ENCODE results near the gene NCK1. TPM values are rescaled to one million over a fixed set of nuclear protein-coding genes. Genes with fewer than 3 reads are reported as not detected.
A peak's percentile ranks its signal among the peaks of the same experiment; 100 is the strongest.
"Not testable (repeated sequence)": the region's sequence is repeated elsewhere in the genome, so short reads cannot be mapped to it uniquely, and the experiment has no call there.

The NCK1 gene
- total RNA-seq, 1 donor from 2014 or later: 54.0 TPM

DNA sequence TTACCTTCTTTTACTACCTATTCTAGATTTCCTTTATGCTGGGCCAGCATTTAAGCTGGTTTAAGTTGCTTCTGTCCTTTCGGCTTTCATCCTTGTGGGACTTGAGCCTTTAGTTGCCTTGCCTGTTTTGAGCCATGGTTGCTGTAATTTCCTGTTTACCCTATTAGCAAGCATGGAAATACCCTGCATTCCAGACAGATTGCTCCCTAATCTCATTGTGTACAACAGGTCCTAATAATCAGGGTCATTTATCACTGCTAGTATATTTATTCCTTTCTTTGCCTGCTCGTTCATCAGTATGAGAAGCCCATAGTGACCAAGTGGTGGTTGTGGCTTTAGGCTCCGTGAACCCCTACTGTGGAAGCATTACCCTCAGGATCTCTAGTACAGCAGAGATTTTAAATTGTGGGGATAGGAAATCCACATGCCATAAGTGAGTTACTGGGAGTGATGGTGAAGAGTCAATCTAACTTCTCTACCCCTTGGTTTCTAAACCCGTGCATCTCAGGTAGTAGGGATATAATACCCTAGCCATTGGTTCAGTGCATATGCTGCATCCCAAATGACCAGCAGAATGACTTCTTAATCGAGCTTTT is 31.9 kb downstream of the NCK1 start:
- H3K27ac ChIP-seq: peak overlapping the region; percentile 24
- TF ChIP-seq, protein P1, sequence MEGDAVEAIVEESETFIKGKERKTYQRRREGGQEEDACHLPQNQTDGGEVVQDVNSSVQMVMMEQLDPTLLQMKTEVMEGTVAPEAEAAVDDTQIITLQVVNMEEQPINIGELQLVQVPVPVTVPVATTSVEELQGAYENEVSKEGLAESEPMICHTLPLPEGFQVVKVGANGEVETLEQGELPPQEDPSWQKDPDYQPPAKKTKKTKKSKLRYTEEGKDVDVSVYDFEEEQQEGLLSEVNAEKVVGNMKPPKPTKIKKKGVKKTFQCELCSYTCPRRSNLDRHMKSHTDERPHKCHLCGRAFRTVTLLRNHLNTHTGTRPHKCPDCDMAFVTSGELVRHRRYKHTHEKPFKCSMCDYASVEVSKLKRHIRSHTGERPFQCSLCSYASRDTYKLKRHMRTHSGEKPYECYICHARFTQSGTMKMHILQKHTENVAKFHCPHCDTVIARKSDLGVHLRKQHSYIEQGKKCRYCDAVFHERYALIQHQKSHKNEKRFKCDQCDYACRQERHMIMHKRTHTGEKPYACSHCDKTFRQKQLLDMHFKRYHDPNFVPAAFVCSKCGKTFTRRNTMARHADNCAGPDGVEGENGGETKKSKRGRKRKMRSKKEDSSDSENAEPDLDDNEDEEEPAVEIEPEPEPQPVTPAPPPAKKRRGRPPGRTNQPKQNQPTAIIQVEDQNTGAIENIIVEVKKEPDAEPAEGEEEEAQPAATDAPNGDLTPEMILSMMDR (IDR thresholded peaks at IDR 0.05): no peak
- no peaks in the 10 kb centered on the region for H3K36me3 ChIP-seq
- H3K27me3 ChIP-seq: no peaks in the 10 kb centered on the region
- ATAC-seq: peak; percentile 62
- DNase-seq: no peak
- no peak overlapping the region for H3K4me3 ChIP-seq
- intact Hi-C loops (cut with DNase I): no loop called here
- no peaks in the 10 kb centered on the region for H3K9me3 ChIP-seq
- peaks cover 21% of the 10 kb centered on the region for H3K4me1 ChIP-seq

DNA sequence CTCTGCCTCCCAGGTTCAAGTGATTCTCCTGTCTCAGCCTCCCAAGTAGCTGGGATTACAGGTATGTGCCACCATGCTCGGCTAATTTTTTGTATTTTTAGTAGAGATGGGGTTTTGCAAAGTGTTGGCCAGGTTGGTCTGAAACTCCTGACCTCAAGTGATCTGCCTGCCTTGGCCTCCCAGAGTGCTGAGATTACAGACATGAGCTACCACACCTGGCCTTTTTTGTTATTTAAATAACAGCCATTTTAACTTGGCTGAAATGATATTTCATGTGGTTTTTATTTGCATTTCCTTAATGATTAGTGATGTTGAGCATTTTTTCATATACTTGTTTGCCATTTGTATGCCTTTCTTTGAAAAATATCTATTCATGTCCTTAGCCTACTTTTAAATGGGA is 35.2 kb downstream of the NCK1 start:
- H3K4me1 ChIP-seq: peaks cover 27% of the 10 kb centered on the region
- intact Hi-C loops (cut with DNase I); ATAC-seq; H3K27ac ChIP-seq; DNase-seq; H3K27me3 ChIP-seq; H3K9me3 ChIP-seq; H3K4me3 ChIP-seq; H3K36me3 ChIP-seq: not testable (repeated sequence)

DNA sequence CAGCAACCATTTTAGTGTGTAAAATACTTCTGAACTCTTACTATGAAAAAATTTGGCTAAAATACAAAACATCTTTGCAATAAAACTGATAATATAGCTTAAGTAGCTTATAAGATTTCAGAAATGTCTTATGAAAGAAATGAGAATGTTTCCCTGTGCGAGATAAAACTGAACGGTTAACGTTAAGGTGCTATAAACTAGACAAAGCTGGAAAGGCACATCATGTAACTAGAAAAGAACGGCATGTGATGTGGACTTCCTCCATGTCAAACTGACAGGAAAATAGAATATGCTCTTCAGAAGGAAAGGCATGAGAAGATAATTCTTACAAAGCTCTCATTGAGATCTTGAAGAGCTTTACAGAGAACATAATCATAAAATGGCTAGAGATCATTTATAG is 36.5 kb downstream of the NCK1 start:
- DNase-seq: no peak
- Histone ChIP-seq H3K27me3 (no peaks in the 10 kb centered on the region), H3K27ac (no peak overlapping the region), H3K4me3 (no peak overlapping the region), H3K36me3 (no peaks in the 10 kb centered on the region), H3K9me3 (peaks cover 1% of the 10 kb centered on the region), H3K4me1 (peaks cover 23% of the 10 kb centered on the region)
- no peak for ATAC-seq
- intact Hi-C loops (cut with DNase I): no loop called here
- TF ChIP-seq, protein P1 (IDR thresholded peaks at IDR 0.05): no peak

DNA sequence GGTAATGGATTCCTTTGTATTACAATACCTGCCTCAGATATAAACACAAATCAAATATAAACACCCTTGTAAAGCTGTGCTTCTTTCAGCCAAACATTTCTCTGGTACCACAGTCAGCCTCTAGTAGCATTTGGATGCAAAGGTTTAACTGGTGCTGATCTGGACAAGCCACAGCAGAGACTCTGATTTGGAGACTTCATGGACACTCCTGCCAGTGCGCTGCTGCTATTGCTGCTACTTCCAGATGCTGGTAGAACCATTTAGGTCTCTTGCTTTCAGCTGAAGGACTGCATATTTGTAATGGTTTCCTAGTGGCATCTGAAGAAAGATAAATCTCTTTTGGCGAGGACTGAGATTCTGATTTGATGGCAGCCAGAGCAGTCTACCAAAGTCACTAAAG is 36.9 kb downstream of the NCK1 start:
- DNase-seq (no peak), ATAC-seq (no peak)
- Histone ChIP-seq H3K27ac (no peak overlapping the region), H3K36me3 (no peaks in the 10 kb centered on the region), H3K9me3 (peaks cover 5% of the 10 kb centered on the region), H3K4me1 (peaks cover 18% of the 10 kb centered on the region), H3K27me3 (no peaks in the 10 kb centered on the region), H3K4me3 (no peak overlapping the region)
- intact Hi-C loops (cut with DNase I): no loop called here
- TF ChIP-seq, protein P1 (IDR thresholded peaks at IDR 0.05): no peak

DNA sequence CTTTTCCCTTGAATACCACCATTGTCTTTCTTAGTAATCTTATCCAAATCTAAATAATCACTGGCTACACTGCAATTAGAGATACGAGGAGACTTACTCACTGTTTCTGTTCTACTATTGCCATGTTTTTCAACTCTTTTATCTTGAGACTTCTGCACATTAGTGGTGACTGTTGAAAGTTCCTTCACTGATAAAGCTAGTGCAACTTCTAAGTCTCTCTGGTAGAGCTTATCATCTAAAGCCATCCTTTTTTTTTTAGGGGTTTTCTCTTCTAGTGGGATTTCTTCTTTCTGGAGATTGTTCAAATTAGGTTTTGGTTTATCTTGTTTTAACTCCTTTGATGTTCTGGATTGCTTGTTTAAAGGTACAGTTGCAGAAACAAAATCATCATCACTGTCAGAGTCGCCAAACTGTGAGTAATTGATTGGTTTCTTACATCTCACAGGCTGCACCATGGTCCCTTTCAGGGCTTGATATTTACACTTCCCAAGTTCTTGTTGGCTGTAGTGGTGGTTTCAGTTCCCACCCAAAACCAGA is 37.7 kb downstream of the NCK1 start:
- Histone ChIP-seq H3K27me3 (no peaks in the 10 kb centered on the region), H3K4me3 (no peak overlapping the region), H3K36me3 (no peaks in the 10 kb centered on the region), H3K27ac (no peak overlapping the region), H3K9me3 (peaks cover 12% of the 10 kb centered on the region), H3K4me1 (peaks cover 12% of the 10 kb centered on the region)
- DNase-seq: no peak
- ATAC-seq: no peak
- intact Hi-C loops (cut with DNase I): no loop called here
- TF ChIP-seq, protein P1 (IDR thresholded peaks at IDR 0.05): no peak

DNA sequence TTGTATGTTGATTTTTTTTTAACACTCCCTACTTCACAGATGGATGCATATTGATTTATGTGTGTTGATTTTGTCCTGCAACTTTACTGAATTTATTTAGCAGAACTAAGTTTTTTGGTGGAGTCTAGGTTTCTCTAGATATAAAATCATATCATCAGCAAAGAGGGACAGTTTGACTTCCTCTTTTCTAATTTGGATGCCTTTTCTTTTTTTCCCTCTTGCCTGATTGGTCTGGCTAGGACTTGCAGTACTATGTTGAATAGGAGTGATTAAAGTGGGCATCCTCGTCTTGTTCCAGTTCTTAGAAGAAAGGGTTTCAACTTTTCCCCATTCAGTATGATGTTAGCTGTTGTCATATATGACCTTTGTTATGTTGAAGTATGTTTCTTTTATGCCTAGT is 38.7 kb downstream of the NCK1 start:
- intact Hi-C loops (cut with DNase I); DNase-seq; H3K27ac ChIP-seq; H3K36me3 ChIP-seq; H3K4me3 ChIP-seq; H3K27me3 ChIP-seq; ATAC-seq: not testable (repeated sequence)
- Histone ChIP-seq H3K4me1 (peaks cover 12% of the 10 kb centered on the region), H3K9me3 (peaks cover 12% of the 10 kb centered on the region)

DNA sequence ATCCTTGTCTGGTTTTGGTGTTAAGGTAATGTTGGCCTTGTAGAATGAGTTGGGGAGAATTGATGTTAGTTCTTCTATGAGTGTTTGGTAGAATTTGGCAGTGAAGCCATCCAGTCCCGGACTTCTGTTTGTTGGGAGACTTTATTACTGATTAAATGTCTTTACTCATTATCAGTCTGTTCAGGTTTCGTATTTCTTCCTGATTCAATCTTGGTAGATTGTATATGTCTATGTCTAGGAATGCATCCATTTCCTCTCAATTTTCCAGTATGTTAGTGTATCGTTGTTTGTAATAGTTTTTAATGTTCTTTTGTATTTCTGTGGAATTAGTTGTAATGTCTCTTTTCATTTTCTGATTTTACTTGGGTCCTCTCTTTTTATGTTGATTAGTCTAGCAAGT is 39.4 kb downstream of the NCK1 start:
- Histone ChIP-seq H3K4me1 (peaks cover 12% of the 10 kb centered on the region), H3K27me3 (no peaks in the 10 kb centered on the region), H3K4me3 (no peak overlapping the region), H3K9me3 (peaks cover 12% of the 10 kb centered on the region), H3K36me3 (no peaks in the 10 kb centered on the region), H3K27ac (no peak overlapping the region)
- DNase-seq: no peak
- no peak for ATAC-seq
- TF ChIP-seq, protein P1 (IDR thresholded peaks at IDR 0.05): no peak
- intact Hi-C loops (cut with DNase I): no loop called here

DNA sequence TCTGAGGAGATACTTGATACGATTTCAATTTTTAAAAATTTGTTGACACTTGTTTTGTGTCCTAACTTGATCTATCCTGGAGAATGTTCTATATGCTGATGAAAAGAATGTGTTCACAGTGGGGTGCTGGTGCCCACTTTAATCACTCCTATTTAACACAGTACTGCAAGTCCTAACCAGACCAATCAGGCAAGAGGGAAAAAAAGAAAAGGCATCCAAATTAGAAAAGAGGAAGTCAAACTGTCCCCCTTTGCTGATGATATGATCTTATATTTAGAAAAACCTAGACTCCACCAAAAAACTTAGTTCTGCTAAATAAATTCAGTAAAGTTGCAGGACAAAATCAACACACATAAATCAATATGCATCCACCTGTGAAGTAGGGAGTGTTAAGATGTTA is 40.5 kb downstream of the NCK1 start:
- peaks cover 15% of the 10 kb centered on the region for H3K4me1 ChIP-seq

More for the DNA sequence above, 40.5 kb downstream of the NCK1 start:
- H3K27ac ChIP-seq; H3K4me3 ChIP-seq; H3K27me3 ChIP-seq; DNase-seq; ATAC-seq; intact Hi-C loops (cut with DNase I); H3K36me3 ChIP-seq: not testable (repeated sequence)
- H3K9me3 ChIP-seq: peaks cover 12% of the 10 kb centered on the region
